PC-9 (cell line): Measurements from ENCODE around the gene TMEM263.

ENCODE experiments used
- EZH2 ChIP-seq: fragments of 200-600 bp; sonication (generic); IDR thresholded peaks from 2 replicates; pipeline ENCODE4 v1.8.0; 2017; ENCODE audit warnings: antibody characterized with exemption, low read depth
- TF ChIP-seq, protein P1 (sequence below): fragments of 200-600 bp; sonication (generic); conservative IDR thresholded peaks from 2 replicates; pipeline ENCODE4 v1.6.1; 2017; ENCODE audit warnings: mixed run types, antibody characterized with exemption, mild to moderate bottlenecking, moderate library complexity

DNA sequence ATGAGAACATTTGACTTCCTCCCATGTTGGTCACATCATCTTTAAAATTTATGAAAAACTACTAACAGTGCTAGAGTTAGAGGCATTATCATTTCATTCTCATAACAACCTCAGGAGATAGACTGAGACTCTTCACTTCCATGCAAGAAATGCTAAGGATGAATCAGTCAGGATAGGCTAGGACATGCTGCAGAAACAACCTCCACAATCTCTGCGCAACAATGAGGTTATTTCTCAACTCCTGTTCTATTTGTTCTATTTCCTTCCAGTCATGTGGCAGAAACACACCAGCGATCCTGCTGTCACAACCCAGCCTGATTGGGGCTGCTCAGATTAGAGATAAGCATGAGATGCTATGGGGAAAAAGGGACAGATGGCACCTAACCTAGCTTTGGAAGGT is 49.0 kb upstream of the TMEM263 start:
- TF ChIP-seq, protein P1, sequence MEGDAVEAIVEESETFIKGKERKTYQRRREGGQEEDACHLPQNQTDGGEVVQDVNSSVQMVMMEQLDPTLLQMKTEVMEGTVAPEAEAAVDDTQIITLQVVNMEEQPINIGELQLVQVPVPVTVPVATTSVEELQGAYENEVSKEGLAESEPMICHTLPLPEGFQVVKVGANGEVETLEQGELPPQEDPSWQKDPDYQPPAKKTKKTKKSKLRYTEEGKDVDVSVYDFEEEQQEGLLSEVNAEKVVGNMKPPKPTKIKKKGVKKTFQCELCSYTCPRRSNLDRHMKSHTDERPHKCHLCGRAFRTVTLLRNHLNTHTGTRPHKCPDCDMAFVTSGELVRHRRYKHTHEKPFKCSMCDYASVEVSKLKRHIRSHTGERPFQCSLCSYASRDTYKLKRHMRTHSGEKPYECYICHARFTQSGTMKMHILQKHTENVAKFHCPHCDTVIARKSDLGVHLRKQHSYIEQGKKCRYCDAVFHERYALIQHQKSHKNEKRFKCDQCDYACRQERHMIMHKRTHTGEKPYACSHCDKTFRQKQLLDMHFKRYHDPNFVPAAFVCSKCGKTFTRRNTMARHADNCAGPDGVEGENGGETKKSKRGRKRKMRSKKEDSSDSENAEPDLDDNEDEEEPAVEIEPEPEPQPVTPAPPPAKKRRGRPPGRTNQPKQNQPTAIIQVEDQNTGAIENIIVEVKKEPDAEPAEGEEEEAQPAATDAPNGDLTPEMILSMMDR, result no peak
- TF ChIP-seq EZH2, result no peak
